HepG2 (cell line): ENCODE data around the gene FAM174C. TPM values are rescaled to one million over a fixed set of nuclear protein-coding genes. Genes with fewer than 3 reads are reported as not detected.

Source experiments
- ATAC-seq: fragments of 200-7000 bp; cut with Tn5 transposase; 3 replicates; pipeline ENCODE4 v1.9.1; 2020; ENCODE audit warnings: mild to moderate bottlenecking, moderate library complexity
- BruUV-seq: library from RNA; stranded (reverse); fragments of 400-500 nt; replicated peaks from 2 replicates; lab custom pipeline; 2021; lab: Mats Ljungman, UMichigan
- CTCF ChIA-PET: fragments of 300-600 bp; formaldehyde crosslinking; extraction: SDS; loops from one replicate; lab custom pipeline; 2021; ENCODE audit warnings: low total read pairs, inconsistent platforms, low intra/inter-chr PET ratio; lab: Yijun Ruan, JAX
- POLR2A ChIA-PET: fragments of 350-600 bp; sonication (Branson Sonifier 250); formaldehyde crosslinking; loops from one replicate; lab custom pipeline; 2020; ENCODE audit warnings: antibody characterized with exemption, inconsistent platforms; lab: Yijun Ruan, JAX
- DNase-seq: peaks from one replicate; pipeline ENCODE4 v3.0.0-alpha.2; 2015; ENCODE audit warnings: low spot score
- FAIRE-seq: peaks from 3 replicates; lab custom pipeline; 2011; peaks lifted over from hg19 to GRCh38; lab: Jason Lieb, UNC
- H2AFZ ChIP-seq: one replicate; pipeline ENCODE4 v1.6.1; 2011; ENCODE audit warnings: low read length, inconsistent platforms
- H3K27ac ChIP-seq: fragments of 300-600 bp; 3 replicates; pipeline ENCODE4 v1.8.0; 2011; ENCODE audit warnings: mixed run types, mild to moderate bottlenecking, mixed read lengths, low read length, inconsistent platforms; ENCODE audit not compliant: insufficient read depth; ENCODE audit errors: extremely low read length
- H3K27me3 ChIP-seq, 2 experiments: fragments of 200-600 bp in 1 of 2; 2 replicates in 1 of 2; 3 replicates in 1 of 2; pipeline versions ENCODE4 v1.6.0 to v1.8.0; 2011; ENCODE audit warnings: low read length in 2 of 2, mild to moderate bottlenecking in 2 of 2, moderate library complexity in 2 of 2, inconsistent platforms in 1 of 2; ENCODE audit not compliant: insufficient read depth in 2 of 2, control insufficient read depth in 1 of 2
- H3K36me3 ChIP-seq, 2 experiments: fragments of 200-600 bp in 1 of 2; replicated peaks in 1 of 2; 2 replicates in 1 of 2; 3 replicates in 1 of 2; pipeline versions ENCODE4 v1.5.1 to v1.8.0; 2011; ENCODE audit warnings: low read length in 2 of 2, inconsistent platforms in 1 of 2; ENCODE audit not compliant: insufficient read depth in 2 of 2, control insufficient read depth in 1 of 2
- H3K4me1 ChIP-seq: 2 replicates; pipeline ENCODE4 v1.5.1; 2012; ENCODE audit warnings: low read length, inconsistent platforms; ENCODE audit not compliant: insufficient read depth
- H3K4me2 ChIP-seq: 2 replicates; pipeline ENCODE4 v1.6.0; 2011; ENCODE audit warnings: low read depth, low read length, inconsistent platforms
- H3K4me3 ChIP-seq, 3 experiments: fragments of 200-600 bp in 1 of 3; sonication (generic), shearing (Covaris generic) in 1 of 3; replicated peaks in 1 of 3; 2 replicates each; pipeline ENCODE4 v1.5.1; 2011 to 2016; ENCODE audit warnings: low read length in 3 of 3, inconsistent platforms in 2 of 3, low read depth in 2 of 3, mild to moderate bottlenecking in 2 of 3, control low read depth in 1 of 3, mixed read lengths in 1 of 3; ENCODE audit not compliant: insufficient read depth in 1 of 3
- H3K79me2 ChIP-seq: one replicate; pipeline ENCODE4 v1.6.1; 2011; ENCODE audit warnings: low read length, inconsistent platforms; ENCODE audit not compliant: insufficient read depth
- H3K9ac ChIP-seq: 2 replicates; pipeline ENCODE4 v1.6.0; 2011; ENCODE audit warnings: mild to moderate bottlenecking, low read depth, low read length, inconsistent platforms; ENCODE audit not compliant: insufficient read depth
- H3K9me3 ChIP-seq: 2 replicates; pipeline ENCODE4 v1.5.1; 2012; ENCODE audit warnings: mild to moderate bottlenecking, low read length
- H4K20me1 ChIP-seq: 2 replicates; pipeline ENCODE4 v1.6.0; 2011; ENCODE audit warnings: inconsistent platforms, mild to moderate bottlenecking, low read length, moderate library complexity; ENCODE audit not compliant: insufficient read depth
- AGO2 ChIP-seq: fragments of 200-400 bp; formaldehyde crosslinking; optimal IDR thresholded peaks from 2 replicates; pipeline ENCODE3; 2017; ENCODE audit warnings: mild to moderate bottlenecking, low read depth, low read length, moderate library complexity
- BRD4 ChIP-seq: sonication (generic); formaldehyde crosslinking; IDR thresholded peaks from 2 replicates; pipeline ENCODE4 v1.4.0; 2020; ENCODE audit warnings: missing genetic modification reagents
- DBP ChIP-seq: sonication (generic); formaldehyde crosslinking; IDR thresholded peaks from 2 replicates; pipeline ENCODE4 v1.4.0; 2020; ENCODE audit warnings: missing genetic modification reagents; ENCODE audit errors: not compliant biosample characterization
- ETV6 ChIP-seq: sonication (generic); formaldehyde crosslinking; conservative IDR thresholded peaks from 2 replicates; pipeline ENCODE4 v1.4.0; 2020; ENCODE audit warnings: missing genetic modification reagents
- HMGA1 ChIP-seq: sonication (generic); formaldehyde crosslinking; conservative IDR thresholded peaks from 2 replicates; pipeline ENCODE4 v1.4.0; 2020; ENCODE audit warnings: missing genetic modification reagents
- KMT2A ChIP-seq: sonication (generic); formaldehyde crosslinking; IDR thresholded peaks from 2 replicates; pipeline ENCODE4 v1.4.0; 2020; ENCODE audit warnings: missing genetic modification reagents
- XRCC5 ChIP-seq: fragments of 200-400 bp; formaldehyde crosslinking; optimal IDR thresholded peaks from 2 replicates; pipeline ENCODE3; 2017; ENCODE audit warnings: mild to moderate bottlenecking, low read length
- ZNF570 ChIP-seq: sonication (generic); formaldehyde crosslinking; IDR thresholded peaks from 2 replicates; pipeline ENCODE4 v1.4.0; 2020; ENCODE audit warnings: mild to moderate bottlenecking, missing genetic modification reagents, borderline replicate concordance
- ZNF619 ChIP-seq: sonication (generic); formaldehyde crosslinking; IDR thresholded peaks from 2 replicates; pipeline ENCODE4 v1.4.0; 2020; ENCODE audit warnings: mild to moderate bottlenecking, missing genetic modification reagents
- WGBS: methylation state at CpG from one replicate; pipeline ENCODE4 v1.1.6; 2017; ENCODE audit warnings: low lambda C conversion rate; 5-methylcytosine and 5-hydroxymethylcytosine counted together
- in situ Hi-C: cut with HindIII; loops from 2 replicates; pipeline ENCODE4 v1.10.0; 2017; ENCODE audit warnings: low pct_unique_long_range_greater_than_20kb; ENCODE audit not compliant: extremely low pct_ligation_motif_present
- intact Hi-C: fragments of 100-400 bp; cut with micrococcal nuclease; formaldehyde crosslinking; loops from one replicate; pipeline ENCODE4 v1.10.0; 2022; ENCODE audit not compliant: unreplicated experiment
- polyA plus RNA-seq, 8 experiments: library from polyadenylated mRNA; depleted of rRNA in 3 of 8; stranded (reverse) in 7 of 8; unstranded in 1 of 8; fragments of >200 nt; fragmentation: Illumina TruSeq in 4 of 8; extraction: Trizol in 4 of 8; gene quantifications; 2 replicates each; pipeline versions ENCODE4 v1.2.1 to v1.2.3, GENCODE V29; 2011 to 2016; ENCODE audit warnings: low read depth in 4 of 8, missing spikeins in 1 of 8, mixed read lengths in 1 of 8; ENCODE audit not compliant: insufficient read depth in 1 of 8
- total RNA-seq, 5 experiments: library from RNA; depleted of rRNA; stranded (reverse); fragments of >200 nt; fragmentation: Illumina TruSeq; extraction: Trizol; gene quantifications; 2 replicates each; pipeline ENCODE4 v1.2.3, GENCODE V29; 2016; ENCODE audit warnings: low read depth in 1 of 5

The FAM174C gene
- total and polyA plus RNA-seq, 2 of the 13 experiments (the other 11 are each of a cell fraction or from before 2014, with no cell fraction given) = 19.5 to 31.3 TPM

- in situ Hi-C loops = no loop called here
- ATAC-seq (no peak), FAIRE-seq (no peak), DNase-seq (no peak)
- intact Hi-C loops = no loop called here
- no peaks in the 10 kb centered on the region for H3K9me3 ChIP-seq
- no peaks in the 10 kb centered on the region for H3K36me3 ChIP-seq
- no peaks in the 10 kb centered on the region for H3K79me2 ChIP-seq
- no peak overlapping the region for H3K9ac ChIP-seq
- ChIA-PET POLR2A (interaction anchor here (1.4 to 1.8 kb wide), 4 partner anchors 11 to 34 kb away, joined by 3 to 15 read pairs (median 3); partner anchors contain the start of gene CIRBP), CTCF (no interaction called here)
- no TSS peak for BruUV-seq
- no peak overlapping the region for H2AFZ ChIP-seq
- WGBS = 87% methylated on average over 23 of the region's 36 CpGs
- no peak overlapping the region for H3K4me2 ChIP-seq
- H3K27me3 ChIP-seq = no peaks in the 10 kb centered on the region
- TF ChIP-seq HMGA1 = no peak
- no peak for TF ChIP-seq ZNF570 (CRISPR knock-in tag)
- no peak for TF ChIP-seq KMT2A (CRISPR knock-in tag)
- no peak for TF ChIP-seq DBP
- no peak for TF ChIP-seq ETV6 (CRISPR knock-in tag)
- peak; percentile 43 for TF ChIP-seq AGO2
- no peak for TF ChIP-seq BRD4
- TF ChIP-seq XRCC5 = no peak
- no peak for TF ChIP-seq ZNF619 (CRISPR knock-in tag)
- TF ChIP-seq, all 625 proteins: peak for 1
- H3K27ac ChIP-seq = no peak overlapping the region
- no peak overlapping the region for H3K4me3 ChIP-seq
- no peaks in the 10 kb centered on the region for H4K20me1 ChIP-seq
- peaks cover 25% of the 10 kb centered on the region for H3K4me1 ChIP-seq
These were observed 27.4 kb downstream of the FAM174C start for GRCh38 chr19:1302533-1303239.
